CD14-positive monocyte (primary cell): ENCODE measurements around the gene APOL3. TPM values are rescaled to one million over a fixed set of nuclear protein-coding genes. Genes with fewer than 3 reads are reported as not detected.

ENCODE experiments used
- DNase-seq, 3 donors: peaks; one replicate each; pipeline ENCODE4 v3.0.0-alpha.2; 2011 to 2022
- H2AFZ ChIP-seq: 2 replicates; pipeline ENCODE4 v1.6.0; 2012; ENCODE audit warnings: mild to moderate bottlenecking, low read depth, low read length, inconsistent platforms; ENCODE audit not compliant: insufficient read depth, poor library complexity, severe bottlenecking
- H3K27ac ChIP-seq, 2 donors: 1 replicate in 1 of 2; 2 replicates in 1 of 2; pipeline ENCODE4 v1.5.1; 2012 to 2013; ENCODE audit warnings: low read length in 2 of 2, control low read depth in 1 of 2, inconsistent platforms in 1 of 2, low read depth in 1 of 2, mild to moderate bottlenecking in 1 of 2
- H3K27me3 ChIP-seq, 2 donors: one replicate each; pipeline versions ENCODE4 v1.6.0 to v1.6.1; 2011 to 2013; ENCODE audit warnings: low read length in 2 of 2; ENCODE audit not compliant: control insufficient read depth in 2 of 2, insufficient read depth in 2 of 2
- H3K36me3 ChIP-seq, 2 donors: replicated peaks in 1 of 2; 1 replicate in 1 of 2; 2 replicates in 1 of 2; pipeline versions ENCODE4 v1.5.1 to v1.6.1; 2012 to 2013; ENCODE audit warnings: low read length in 2 of 2, control low read depth in 1 of 2, inconsistent platforms in 1 of 2, mild to moderate bottlenecking in 1 of 2; ENCODE audit not compliant: insufficient read depth in 2 of 2, control insufficient read depth in 1 of 2
- H3K4me1 ChIP-seq, 2 donors: 1 replicate in 1 of 2; 2 replicates in 1 of 2; pipeline versions ENCODE4 v1.5.1 to v1.6.1; 2012 to 2013; ENCODE audit warnings: low read length in 2 of 2, control low read depth in 1 of 2, inconsistent platforms in 1 of 2, mild to moderate bottlenecking in 1 of 2, moderate library complexity in 1 of 2; ENCODE audit not compliant: insufficient read depth in 2 of 2, control insufficient read depth in 1 of 2
- H3K4me2 ChIP-seq: replicated peaks from 2 replicates; pipeline ENCODE3; 2012; ENCODE audit warnings: low read length, moderate library complexity, mild to moderate bottlenecking; ENCODE audit not compliant: poor library complexity, severe bottlenecking; ENCODE audit errors: extremely low read depth
- H3K4me3 ChIP-seq, 3 experiments: fragments of 200-600 bp in 1 of 3; sonication (generic) in 1 of 3; replicated peaks in 1 of 3; 1 replicate in 2 of 3; 2 replicates in 1 of 3; pipeline ENCODE4 v1.5.1; 2011 to 2013; ENCODE audit warnings: low read length in 3 of 3, mild to moderate bottlenecking in 3 of 3, control low read depth in 2 of 3, low read depth in 2 of 3, inconsistent platforms in 1 of 3, moderate library complexity in 1 of 3
- H3K79me2 ChIP-seq: 2 replicates; pipeline ENCODE4 v1.6.0; 2012; ENCODE audit warnings: mild to moderate bottlenecking, control low read depth, inconsistent platforms, low read length, moderate library complexity; ENCODE audit not compliant: insufficient read depth
- H3K9ac ChIP-seq: 2 replicates; pipeline ENCODE4 v1.6.0; 2017; ENCODE audit warnings: low read length, mild to moderate bottlenecking; ENCODE audit not compliant: insufficient read depth, poor library complexity, severe bottlenecking
- H3K9me3 ChIP-seq, 2 donors: replicated peaks in 1 of 2; 1 replicate in 1 of 2; 2 replicates in 1 of 2; pipeline versions ENCODE4 v1.5.1 to v1.6.1; 2012 to 2013; ENCODE audit warnings: low read length in 2 of 2, control low read depth in 1 of 2; ENCODE audit not compliant: control insufficient read depth in 1 of 2, insufficient read depth in 1 of 2
- H4K20me1 ChIP-seq: 2 replicates; pipeline ENCODE4 v1.6.0; 2012; ENCODE audit warnings: mild to moderate bottlenecking, low read length, control low read depth, moderate library complexity; ENCODE audit not compliant: insufficient read depth
- H3K27ac Mint-ChIP-seq, 7 donors: one replicate each; pipeline ENCODE4 v1.8.0; 2020; ENCODE audit warnings: mild to moderate bottlenecking in 7 of 7, mixed read lengths in 7 of 7, moderate library complexity in 6 of 7, inconsistent platforms in 2 of 7
- H3K27me3 Mint-ChIP-seq, 3 donors: one replicate each; pipeline ENCODE4 v1.8.0; 2021 to 2022; ENCODE audit warnings: low read depth in 3 of 3, mild to moderate bottlenecking in 3 of 3, mixed read lengths in 3 of 3, moderate library complexity in 3 of 3, inconsistent platforms in 1 of 3
- H3K36me3 Mint-ChIP-seq, 2 donors: one replicate each; pipeline ENCODE4 v1.8.0; 2020; ENCODE audit warnings: mixed read lengths in 2 of 2, inconsistent platforms in 1 of 2, mild to moderate bottlenecking in 1 of 2
- H3K4me1 Mint-ChIP-seq: one replicate; pipeline ENCODE4 v1.8.0; 2020; ENCODE audit warnings: mild to moderate bottlenecking, mixed read lengths
- H3K4me3 Mint-ChIP-seq, 2 donors: one replicate each; pipeline ENCODE4 v1.8.0; 2020; ENCODE audit warnings: mild to moderate bottlenecking in 2 of 2, mixed read lengths in 2 of 2, moderate library complexity in 1 of 2
- H3K9me3 Mint-ChIP-seq, 7 donors: one replicate each; pipeline ENCODE4 v1.8.0; 2020 to 2022; ENCODE audit warnings: mixed read lengths in 7 of 7, mild to moderate bottlenecking in 6 of 7, moderate library complexity in 6 of 7, inconsistent platforms in 2 of 7
- WGBS: methylation state at CpG from one replicate; pipeline ENCODE4 v1.1.5; 2013; ENCODE audit warnings: missing lambda C conversion rate; ENCODE audit not compliant: insufficient coverage; 5-methylcytosine and 5-hydroxymethylcytosine counted together
- intact Hi-C, 2 donors: fragments of 100-400 bp; cut with micrococcal nuclease; formaldehyde crosslinking; loops; one replicate each; pipeline versions ENCODE4 v1.15.0 to v1.15.1; 2023
- polyA plus RNA-seq, 3 donors: library from polyadenylated mRNA; depleted of rRNA in 1 of 3; unstranded in 2 of 3; stranded (reverse) in 1 of 3; fragments of 300-500 nt in 2 of 3; fragments of >200 nt in 1 of 3; fragmentation: Illumina TruSeq in 2 of 3; gene quantifications; 1 replicate in 2 of 3; 2 replicates in 1 of 3; pipeline ENCODE4 v1.2.3, GENCODE V29; 2012 to 2021
- TF ChIP-seq, protein P1 (sequence below): fragments of 200-600 bp; IDR thresholded peaks from one replicate; pipeline ENCODE4 v1.8.0; 2022; ENCODE audit warnings: antibody characterized with exemption, mild to moderate bottlenecking

APOL3 gene
- polyA plus RNA-seq, 3 donors: 39.9 to 97.0 (median 61.3) TPM

GRCh38 chr22:36182056-36182455 lies 21.5 kb upstream of the APOL3 start:
- no peaks in the 10 kb centered on the region for H3K9me3 ChIP-seq
- H3K27ac ChIP-seq: no peak overlapping the region
- H3K9me3 Mint-ChIP-seq: peaks cover 0 to 2% (median 0%) of the 10 kb centered on the region in 7 donors
- no peak overlapping the region for H3K9ac ChIP-seq
- no peak overlapping the region for H3K27ac Mint-ChIP-seq
- H3K4me1 ChIP-seq: peaks cover 4 to 5% of the 10 kb centered on the region in 2 donors
- no peak overlapping the region for H3K4me3 ChIP-seq
- no peak for DNase-seq
- no peaks in the 10 kb centered on the region for H3K36me3 Mint-ChIP-seq
- intact Hi-C loops: no loop called here
- no peak overlapping the region for H3K4me3 Mint-ChIP-seq
- 93% methylated on average over 4 of the region's 7 CpGs for WGBS
- no peak overlapping the region for H3K4me2 ChIP-seq
- H3K36me3 ChIP-seq: no peaks in the 10 kb centered on the region
- peaks cover 0 to 2% (median 0%) of the 10 kb centered on the region in 3 donors for H3K27me3 Mint-ChIP-seq
- TF ChIP-seq, protein P1, sequence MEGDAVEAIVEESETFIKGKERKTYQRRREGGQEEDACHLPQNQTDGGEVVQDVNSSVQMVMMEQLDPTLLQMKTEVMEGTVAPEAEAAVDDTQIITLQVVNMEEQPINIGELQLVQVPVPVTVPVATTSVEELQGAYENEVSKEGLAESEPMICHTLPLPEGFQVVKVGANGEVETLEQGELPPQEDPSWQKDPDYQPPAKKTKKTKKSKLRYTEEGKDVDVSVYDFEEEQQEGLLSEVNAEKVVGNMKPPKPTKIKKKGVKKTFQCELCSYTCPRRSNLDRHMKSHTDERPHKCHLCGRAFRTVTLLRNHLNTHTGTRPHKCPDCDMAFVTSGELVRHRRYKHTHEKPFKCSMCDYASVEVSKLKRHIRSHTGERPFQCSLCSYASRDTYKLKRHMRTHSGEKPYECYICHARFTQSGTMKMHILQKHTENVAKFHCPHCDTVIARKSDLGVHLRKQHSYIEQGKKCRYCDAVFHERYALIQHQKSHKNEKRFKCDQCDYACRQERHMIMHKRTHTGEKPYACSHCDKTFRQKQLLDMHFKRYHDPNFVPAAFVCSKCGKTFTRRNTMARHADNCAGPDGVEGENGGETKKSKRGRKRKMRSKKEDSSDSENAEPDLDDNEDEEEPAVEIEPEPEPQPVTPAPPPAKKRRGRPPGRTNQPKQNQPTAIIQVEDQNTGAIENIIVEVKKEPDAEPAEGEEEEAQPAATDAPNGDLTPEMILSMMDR: no peak
- peaks cover 14% of the 10 kb centered on the region for H3K4me1 Mint-ChIP-seq
- no peaks in the 10 kb centered on the region for H3K79me2 ChIP-seq
- H2AFZ ChIP-seq: no peak overlapping the region
- H4K20me1 ChIP-seq: no peaks in the 10 kb centered on the region
- no peaks in the 10 kb centered on the region for H3K27me3 ChIP-seq

DNA sequence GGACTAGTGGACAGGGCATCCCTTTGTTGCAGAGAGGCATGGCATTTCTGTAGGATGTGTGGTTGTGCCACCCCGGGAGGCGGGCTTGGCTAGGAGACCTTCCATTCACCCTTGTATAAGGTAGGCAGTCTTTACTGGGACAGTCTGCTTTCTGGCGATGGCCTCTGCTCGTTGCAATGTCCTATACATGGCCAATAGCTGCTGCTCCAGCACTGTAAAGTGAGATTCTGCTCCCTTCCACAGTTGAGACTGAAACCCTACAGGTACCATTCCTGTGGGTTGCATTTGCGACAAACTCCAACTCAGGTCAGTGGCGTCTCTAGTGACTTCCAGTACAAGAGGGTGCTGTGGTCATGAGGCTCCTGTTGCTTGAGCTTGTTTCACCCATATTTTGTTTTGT lies 20.4 kb upstream of the APOL3 start:
- H3K27me3 Mint-ChIP-seq: peaks cover 0 to 2% (median 0%) of the 10 kb centered on the region in 3 donors

More for the DNA sequence above, 20.4 kb upstream of the APOL3 start:
- Histone ChIP-seq H2AFZ (no peak overlapping the region), H3K4me2 (no peak overlapping the region), H3K36me3 (no peaks in the 10 kb centered on the region), H3K4me1 (peaks cover 4 to 5% of the 10 kb centered on the region in 2 donors), H3K4me3 (no peak overlapping the region), H3K9me3 (no peaks in the 10 kb centered on the region), H3K9ac (no peak overlapping the region), H3K79me2 (no peaks in the 10 kb centered on the region), H3K27ac (no peak overlapping the region), H4K20me1 (no peaks in the 10 kb centered on the region), H3K27me3 (no peaks in the 10 kb centered on the region)
- intact Hi-C loops: loop anchor here in 1 of 2 donors (1.0 kb wide), 1 partner anchor 36 kb away; no protein-coding TSS in a partner anchor
- no peaks in the 10 kb centered on the region for H3K36me3 Mint-ChIP-seq
- TF ChIP-seq, protein P1: no peak
- 93% methylated on average over 6 of the region's 6 CpGs for WGBS
- no peak overlapping the region for H3K4me3 Mint-ChIP-seq
- no peak overlapping the region for H3K27ac Mint-ChIP-seq
- H3K4me1 Mint-ChIP-seq: peaks cover 14% of the 10 kb centered on the region
- peaks cover 0 to 3% (median 0%) of the 10 kb centered on the region in 7 donors for H3K9me3 Mint-ChIP-seq
- no peak for DNase-seq
